Right hindlimb (tissue), 1 donor: ENCODE measurements around the gene DAD1.
"Not testable (repeated sequence)": the region's sequence is repeated elsewhere in the genome, so short reads cannot be mapped to it uniquely, and the experiment has no call there.

Experiments used
- DNase-seq: peaks from one replicate; pipeline ENCODE4 v3.0.0-alpha.2; 2018

DAD1 gene

GRCh38 chr14:22566266-22566665 lies 22.8 kb downstream of the DAD1 start:
- DNase-seq: not testable (repeated sequence)

GRCh38 chr14:22565391-22565945 lies 23.6 kb downstream of the DAD1 start:
- DNase-seq: no peak

GRCh38 chr14:22564463-22564862 lies 24.6 kb downstream of the DAD1 start:
- no peak for DNase-seq

GRCh38 chr14:22563987-22564386 lies 25.0 kb downstream of the DAD1 start:
- no peak for DNase-seq

- DNase-seq: no peak
These were observed 27.1 kb downstream of the DAD1 start for GRCh38 chr14:22561661-22562579.

- no peak for DNase-seq
These were observed 27.7 kb downstream of the DAD1 start for GRCh38 chr14:22561366-22561660.

GRCh38 chr14:22560662-22561365 lies 28.2 kb downstream of the DAD1 start:
- DNase-seq: no peak

GRCh38 chr14:22559041-22559440 lies 30.0 kb downstream of the DAD1 start:
- no peak for DNase-seq

GRCh38 chr14:22558221-22558913 lies 30.7 kb downstream of the DAD1 start:
- no peak for DNase-seq

GRCh38 chr14:22557846-22558220 lies 31.2 kb downstream of the DAD1 start:
- no peak for DNase-seq

GRCh38 chr14:22556990-22557623 lies 31.9 kb downstream of the DAD1 start:
- DNase-seq: peak; percentile 88

- DNase-seq: peak; percentile 60
These were observed 32.7 kb downstream of the DAD1 start for GRCh38 chr14:22556021-22556989.

GRCh38 chr14:22555384-22556011 lies 33.5 kb downstream of the DAD1 start:
- DNase-seq: no peak

- no peak for DNase-seq
These were observed 34.3 kb downstream of the DAD1 start for GRCh38 chr14:22554498-22555383.

GRCh38 chr14:22553861-22554497 lies 35.0 kb downstream of the DAD1 start:
- not testable (repeated sequence) for DNase-seq

- DNase-seq: no peak
These were observed 35.6 kb downstream of the DAD1 start for GRCh38 chr14:22553445-22553844.

- no peak for DNase-seq
These were observed 36.3 kb downstream of the DAD1 start for GRCh38 chr14:22552827-22553076.

GRCh38 chr14:22552001-22552826 lies 36.8 kb downstream of the DAD1 start:
- no peak for DNase-seq

GRCh38 chr14:22551605-22551997 lies 37.4 kb downstream of the DAD1 start:
- DNase-seq: no peak
